ENCODE data around the gene PLA2G5.

PLA2G5 gene

GRCh38 chr1:20093303-20093702, 23.3 kb downstream of the PLA2G5 start:
- no peak for DNase-seq

- no peak for DNase-seq
These were observed 24.0 kb downstream of the PLA2G5 start for GRCh38 chr1:20093940-20094391.

DNA sequence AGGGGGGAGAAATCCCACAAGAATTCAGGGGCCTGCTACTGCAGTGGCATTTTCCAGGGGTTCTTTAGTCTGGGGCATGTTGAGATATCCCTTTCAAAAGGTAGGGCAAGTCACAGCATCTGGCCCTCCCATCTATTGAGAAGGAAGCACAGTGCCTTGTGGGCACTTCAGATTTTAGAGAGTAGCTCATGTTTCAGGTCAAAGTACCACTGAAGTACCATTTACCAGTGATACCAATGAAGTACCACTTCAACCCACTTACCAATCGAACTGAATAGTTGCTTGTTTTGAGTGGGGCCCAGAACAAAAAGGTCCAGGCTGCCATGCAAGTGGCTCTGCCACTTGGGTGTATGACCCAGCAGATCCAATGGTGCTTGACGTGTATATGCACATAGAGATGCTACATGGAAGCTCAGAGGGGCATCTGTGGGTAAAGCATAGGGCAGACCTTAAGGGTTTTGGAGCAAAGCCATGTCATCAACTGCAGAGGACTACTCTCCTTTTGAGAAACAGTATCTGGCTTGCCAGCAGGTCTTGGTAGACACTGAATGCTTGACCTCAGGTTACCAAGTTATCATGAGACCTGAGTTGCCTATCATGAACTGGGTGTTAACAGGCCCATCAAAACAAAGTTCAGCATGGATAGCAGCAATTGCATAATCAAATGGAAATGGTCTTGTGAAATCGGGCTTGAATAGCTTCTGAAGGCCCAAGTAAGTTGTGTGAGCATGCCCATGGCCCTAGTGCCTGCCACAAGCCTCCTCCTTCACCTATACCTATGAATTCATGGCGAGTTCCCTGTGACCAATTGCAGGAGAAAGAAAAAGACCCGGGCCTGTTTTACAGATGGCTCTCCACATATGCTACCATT, 25.8 kb downstream of the PLA2G5 start:
- DNase-seq: no peak

GRCh38 chr1:20096840-20097447, 26.9 kb downstream of the PLA2G5 start:
- no peak for DNase-seq

GRCh38 chr1:20099533-20099932, 29.5 kb downstream of the PLA2G5 start:
- no peak for DNase-seq

DNA sequence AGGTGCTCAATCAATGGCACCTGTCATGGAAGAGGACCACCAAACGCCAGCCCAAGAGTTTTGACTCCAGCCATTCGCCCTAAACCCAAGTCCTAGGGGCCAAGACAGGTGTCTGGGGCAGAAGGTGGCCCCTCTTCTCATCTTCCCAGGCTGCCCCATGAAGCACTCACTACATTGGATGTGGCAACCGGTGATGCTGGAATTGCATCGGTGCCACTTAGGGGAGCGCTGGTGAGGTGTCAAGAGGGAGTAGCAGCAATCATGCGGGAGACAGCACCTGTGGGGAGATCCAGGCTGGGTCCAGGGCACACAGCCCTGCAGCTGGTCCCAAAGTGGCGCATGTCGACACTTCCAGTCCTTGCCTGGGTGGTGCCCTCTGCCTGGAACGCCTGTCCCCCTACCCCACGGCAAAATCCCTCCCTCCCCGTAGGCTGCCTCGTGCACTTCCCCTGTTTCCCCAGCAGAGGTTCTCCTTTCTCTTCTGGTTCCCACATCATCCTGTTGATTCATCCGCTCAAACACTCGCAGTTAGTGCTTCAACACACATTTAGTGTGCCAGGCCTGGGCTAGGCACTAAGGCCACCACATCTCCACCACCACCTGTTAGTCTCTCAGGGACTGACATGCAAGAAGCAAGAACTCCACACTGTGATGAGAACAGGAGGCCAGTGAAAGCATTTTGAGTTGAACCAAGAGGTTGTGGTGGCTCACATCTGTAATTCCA, 30.8 kb downstream of the PLA2G5 start:
- peak; percentile 23 to 44 for DNase-seq

DNA sequence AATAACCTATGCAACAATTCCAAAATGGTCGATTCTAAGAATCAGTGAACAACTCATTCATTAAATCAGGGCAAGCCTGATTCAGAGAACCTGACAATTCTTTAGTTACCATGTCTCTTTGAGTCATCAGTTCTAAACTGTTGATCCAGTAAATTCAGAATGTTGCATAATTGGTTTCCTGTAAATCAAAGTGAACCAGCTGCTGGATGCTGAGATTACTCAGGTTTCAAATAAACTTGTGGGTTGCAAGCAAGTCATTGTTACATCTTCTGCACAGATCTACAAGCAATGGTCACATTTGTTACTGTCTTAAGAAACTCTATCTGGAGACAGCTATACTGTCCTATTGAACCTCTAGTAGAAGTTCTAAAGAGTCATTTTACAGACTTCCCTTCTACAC, 32.9 kb downstream of the PLA2G5 start:
- no peak for DNase-seq

DNA sequence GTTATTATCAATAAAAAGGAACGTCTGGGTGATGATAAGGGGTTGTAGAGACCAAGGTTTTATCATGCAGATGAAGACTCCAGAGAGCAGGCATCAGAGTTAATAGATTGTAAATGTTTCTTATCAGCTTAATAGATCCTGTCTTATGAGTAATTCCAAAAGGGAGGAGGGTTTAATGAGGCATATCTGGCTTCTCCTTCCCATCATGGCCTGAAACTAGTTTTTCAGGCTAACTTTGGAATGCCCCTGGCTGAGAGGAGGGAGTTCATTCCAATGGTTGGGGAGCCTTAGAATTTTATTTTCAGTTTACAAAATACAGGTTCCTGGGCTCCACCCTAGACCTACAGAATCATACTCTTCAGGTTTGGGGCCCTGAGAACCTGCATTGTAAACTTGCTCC, 35.9 kb downstream of the PLA2G5 start:
- no peak for DNase-seq

- DNase-seq: no peak
These were observed 37.4 kb downstream of the PLA2G5 start for GRCh38 chr1:20107351-20107750.

DNA sequence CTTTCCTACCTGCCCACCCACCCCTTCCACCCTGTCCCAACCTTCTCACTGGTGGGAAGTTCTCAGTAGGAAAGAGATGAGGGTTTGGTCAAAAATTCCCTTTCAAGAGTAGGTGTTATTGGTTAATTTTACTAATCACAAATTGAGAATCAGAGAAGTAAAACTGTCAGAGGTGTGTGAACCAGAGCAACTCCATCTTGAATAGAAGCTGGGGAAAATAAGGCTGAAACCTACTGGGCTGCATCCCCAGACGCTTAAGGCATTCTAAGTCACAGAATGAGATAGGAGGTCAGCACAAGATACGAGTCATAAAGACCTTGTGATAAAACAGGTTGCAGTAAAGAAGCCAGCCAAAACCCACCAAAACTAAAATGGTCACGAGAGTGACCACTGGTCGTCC, 37.8 kb downstream of the PLA2G5 start:
- DNase-seq: no peak

- DNase-seq: no peak
These were observed 38.6 kb downstream of the PLA2G5 start for GRCh38 chr1:20108366-20109123.

GRCh38 chr1:20109223-20109856, 39.3 kb downstream of the PLA2G5 start:
- DNase-seq: no peak

DNA sequence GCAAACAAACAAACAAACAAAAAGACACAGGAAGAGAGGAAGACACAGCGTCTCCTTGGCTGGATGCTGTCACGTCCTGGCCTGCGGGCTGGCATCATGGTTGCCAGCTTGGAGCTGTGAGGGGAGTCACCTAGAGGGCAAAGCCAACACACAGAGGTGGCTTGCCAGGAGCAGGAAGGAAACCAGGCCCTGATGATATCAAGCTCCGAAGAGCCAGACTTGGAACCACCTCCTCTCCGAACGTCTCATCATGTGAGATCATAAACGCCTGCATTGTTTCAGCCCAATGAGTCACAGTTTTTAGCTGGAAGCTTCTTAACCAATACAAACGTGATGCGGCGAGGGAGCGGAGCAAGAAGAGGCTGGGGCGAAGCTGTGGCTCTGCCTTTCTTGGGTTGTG, 40.7 kb downstream of the PLA2G5 start:
- no peak for DNase-seq

DNA sequence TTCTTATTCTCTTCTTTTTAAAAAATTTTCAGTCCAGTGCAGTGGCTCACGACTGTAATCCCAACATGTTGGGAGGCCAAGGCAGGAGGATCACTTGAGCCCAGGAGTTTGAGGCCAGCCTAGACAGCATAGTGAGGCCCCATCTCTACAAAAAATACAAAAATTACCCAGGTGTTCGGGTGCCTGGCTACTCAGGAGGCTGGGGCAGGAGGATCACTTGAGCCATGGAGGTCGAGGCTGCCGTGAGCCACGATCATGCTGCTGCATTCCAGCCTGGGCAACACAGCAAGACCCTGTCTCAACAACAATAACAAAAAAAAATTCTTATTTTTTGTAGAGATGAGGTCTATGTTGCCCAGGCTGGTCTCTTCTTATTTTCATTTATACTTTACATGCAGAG, 41.5 kb downstream of the PLA2G5 start:
- no peak for DNase-seq

GRCh38 chr1:20112279-20113000, 42.4 kb downstream of the PLA2G5 start:
- no peak for DNase-seq

DNA sequence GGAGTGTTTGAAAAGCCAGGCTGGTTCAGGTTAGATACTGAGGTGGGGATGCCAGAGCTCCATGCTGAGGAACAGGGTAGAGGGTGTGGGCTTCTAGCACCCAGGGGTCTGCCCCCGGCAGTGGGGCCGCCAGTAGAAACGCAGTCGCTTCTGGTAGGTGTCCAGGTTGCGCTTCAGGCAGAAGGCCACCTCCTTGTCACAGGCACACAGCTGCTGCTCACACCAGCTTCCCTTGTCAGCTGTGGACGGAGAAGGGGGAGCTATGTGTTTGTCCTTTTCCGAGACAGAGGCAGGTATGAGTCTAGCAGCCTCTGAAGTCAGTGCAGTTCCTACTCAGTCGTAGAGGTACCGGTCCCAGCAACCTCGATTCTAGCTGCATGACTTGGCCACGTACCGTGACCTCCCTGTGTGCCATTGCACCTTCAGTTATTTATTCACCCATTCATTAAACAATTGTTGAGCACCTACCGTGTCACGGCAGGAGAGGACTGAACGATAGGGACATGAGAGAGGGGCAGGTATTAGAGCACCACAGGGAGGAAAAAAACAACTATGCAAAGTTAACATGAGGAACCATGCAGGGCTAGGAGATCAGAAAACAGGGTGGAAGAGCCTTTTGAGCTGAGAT, 44.1 kb downstream of the PLA2G5 start:
- DNase-seq: no peak

GRCh38 chr1:20115479-20115878, 45.5 kb downstream of the PLA2G5 start:
- no peak for DNase-seq

DNA sequence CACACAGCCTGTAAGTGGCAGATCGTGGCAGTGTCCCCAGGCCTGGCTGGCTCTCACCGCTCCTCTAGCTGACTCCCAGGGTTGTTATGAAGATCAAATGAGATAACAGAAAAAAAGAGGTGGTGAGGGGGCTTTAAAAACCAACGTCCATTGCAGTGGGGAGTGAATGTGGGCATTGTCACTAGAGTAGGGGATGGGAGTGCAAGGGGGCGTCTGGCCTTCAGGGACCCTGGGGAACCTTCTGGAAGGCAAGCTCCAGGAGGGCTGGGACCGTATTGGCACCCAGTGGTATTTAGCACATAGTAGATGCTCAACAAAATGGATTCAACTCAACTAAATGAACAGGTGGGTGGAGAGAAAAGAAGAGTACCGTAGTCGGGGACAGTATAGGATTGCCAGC, 45.9 kb downstream of the PLA2G5 start:
- DNase-seq: no peak

GRCh38 chr1:20117236-20117635, 47.2 kb downstream of the PLA2G5 start:
- DNase-seq: no peak

GRCh38 chr1:20119347-20119746, 49.4 kb downstream of the PLA2G5 start, which contains the start of gene PLA2G2D:
Gene PLA2G2D (minus strand): TSS chr1:20119536. CDS start chr1:20119498, 38 bp downstream.
- no peak for DNase-seq

- no peak for DNase-seq
These were observed 50.8 kb downstream of the PLA2G5 start for GRCh38 chr1:20120796-20121195.

All from CD4-positive, alpha-beta T cell treated with Interleukin-4 for 1 hour (primary cell).